DOHH2 (cell line): ENCODE data around the gene ISL2.

ENCODE experiments used
- H3F3A ChIP-seq: fragments of 200-600 bp; sonication (generic), shearing (Covaris generic); 2 replicates; pipeline ENCODE4 v1.6.0; 2016; ENCODE audit warnings: antibody characterized with exemption, mild to moderate bottlenecking; ENCODE audit not compliant: control insufficient read depth, insufficient read depth
- H3K27ac ChIP-seq: fragments of 200-600 bp; sonication (generic); 2 replicates; pipeline ENCODE4 v1.5.1; 2014; ENCODE audit warnings: low read depth, mild to moderate bottlenecking, low read length, moderate library complexity
- H3K27me3 ChIP-seq: fragments of 200-600 bp; sonication (generic); 2 replicates; pipeline ENCODE4 v1.6.1; 2014; ENCODE audit warnings: mild to moderate bottlenecking, low read length, mixed read lengths; ENCODE audit not compliant: control insufficient read depth
- H3K36me3 ChIP-seq: fragments of 200-600 bp; sonication (generic); 2 replicates; pipeline ENCODE4 v1.6.1; 2014; ENCODE audit warnings: mild to moderate bottlenecking, low read length, moderate library complexity, mixed read lengths; ENCODE audit not compliant: control insufficient read depth
- H3K4me1 ChIP-seq: fragments of 200-600 bp; sonication (generic); 2 replicates; pipeline ENCODE4 v1.6.1; 2014; ENCODE audit warnings: mild to moderate bottlenecking, low read length, mixed read lengths; ENCODE audit not compliant: control insufficient read depth
- H3K4me2 ChIP-seq: fragments of 200-600 bp; sonication (generic); 2 replicates; pipeline ENCODE4 v1.6.0; 2014; ENCODE audit warnings: mild to moderate bottlenecking, low read length, moderate library complexity
- H3K4me3 ChIP-seq: fragments of 200-600 bp; sonication (generic); 2 replicates; pipeline ENCODE4 v1.5.1; 2014; ENCODE audit warnings: mild to moderate bottlenecking, low read length, mixed read lengths
- H3K79me2 ChIP-seq: fragments of 200-600 bp; sonication (generic); 2 replicates; pipeline ENCODE4 v1.6.1; 2014; ENCODE audit warnings: mild to moderate bottlenecking, low read length, mixed read lengths; ENCODE audit not compliant: control insufficient read depth
- H3K9me2 ChIP-seq: fragments of 200-600 bp; sonication (generic); replicated peaks from 2 replicates; pipeline ENCODE4 v1.6.1; 2014; ENCODE audit warnings: mild to moderate bottlenecking, low read length, mixed read lengths; ENCODE audit not compliant: control insufficient read depth
- H3K9me3 ChIP-seq: fragments of 200-600 bp; sonication (generic); 2 replicates; pipeline ENCODE4 v1.6.1; 2014; ENCODE audit warnings: antibody characterized with exemption, low read length, mixed read lengths; ENCODE audit not compliant: control insufficient read depth, insufficient read depth
- H4K20me1 ChIP-seq: fragments of 200-600 bp; sonication (generic); 2 replicates; pipeline ENCODE4 v1.6.0; 2014; ENCODE audit warnings: low read depth, mild to moderate bottlenecking, antibody characterized with exemption, low read length, moderate library complexity; ENCODE audit not compliant: control insufficient read depth, insufficient read depth
- EZH2phosphoT487 ChIP-seq: fragments of 200-600 bp; sonication (generic); IDR thresholded peaks from 2 replicates; pipeline ENCODE4 v1.6.1; 2017; ENCODE audit warnings: borderline replicate concordance, mild to moderate bottlenecking, antibody characterized with exemption, low read length, moderate library complexity, mixed read lengths
- TF ChIP-seq, protein P1 (sequence below): fragments of 200-600 bp; sonication (generic); IDR thresholded peaks from one replicate; pipeline ENCODE4 v1.5.1; 2014; ENCODE audit warnings: antibody characterized with exemption, mild to moderate bottlenecking, low read depth, low read length; ENCODE audit not compliant: poor library complexity, severe bottlenecking

ISL2 gene

DNA sequence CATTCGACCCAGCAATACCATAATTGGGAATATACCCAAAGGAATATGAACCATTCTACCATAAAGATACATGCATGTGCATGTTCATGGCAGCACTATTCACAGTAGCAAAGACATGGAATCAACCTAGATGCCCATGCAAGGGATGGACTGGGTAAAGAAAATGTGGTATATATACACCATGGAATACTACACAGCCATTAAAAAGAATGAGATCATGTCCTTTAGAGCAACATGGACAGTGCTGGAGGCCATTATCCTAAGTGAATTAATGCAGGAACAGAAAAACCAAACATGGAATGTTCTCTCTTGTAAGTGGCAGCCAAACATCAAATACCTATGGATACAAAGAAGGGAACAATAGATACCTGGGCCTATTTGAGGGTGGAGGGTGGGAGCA lies 32.7 kb upstream of the ISL2 start:
- Histone ChIP-seq H4K20me1 (peaks cover 24% of the 10 kb centered on the region), H3K27ac (no peak overlapping the region), H3K9me2 (no peaks in the 10 kb centered on the region), H3K36me3 (peaks cover 15% of the 10 kb centered on the region), H3K27me3 (no peaks in the 10 kb centered on the region), H3K4me2 (no peak overlapping the region), H3K4me3 (no peak overlapping the region), H3F3A (no peaks in the 10 kb centered on the region), H3K4me1 (no peaks in the 10 kb centered on the region), H3K9me3 (no peaks in the 10 kb centered on the region), H3K79me2 (peaks cover 100% of the 10 kb centered on the region)
- TF ChIP-seq, protein P1, sequence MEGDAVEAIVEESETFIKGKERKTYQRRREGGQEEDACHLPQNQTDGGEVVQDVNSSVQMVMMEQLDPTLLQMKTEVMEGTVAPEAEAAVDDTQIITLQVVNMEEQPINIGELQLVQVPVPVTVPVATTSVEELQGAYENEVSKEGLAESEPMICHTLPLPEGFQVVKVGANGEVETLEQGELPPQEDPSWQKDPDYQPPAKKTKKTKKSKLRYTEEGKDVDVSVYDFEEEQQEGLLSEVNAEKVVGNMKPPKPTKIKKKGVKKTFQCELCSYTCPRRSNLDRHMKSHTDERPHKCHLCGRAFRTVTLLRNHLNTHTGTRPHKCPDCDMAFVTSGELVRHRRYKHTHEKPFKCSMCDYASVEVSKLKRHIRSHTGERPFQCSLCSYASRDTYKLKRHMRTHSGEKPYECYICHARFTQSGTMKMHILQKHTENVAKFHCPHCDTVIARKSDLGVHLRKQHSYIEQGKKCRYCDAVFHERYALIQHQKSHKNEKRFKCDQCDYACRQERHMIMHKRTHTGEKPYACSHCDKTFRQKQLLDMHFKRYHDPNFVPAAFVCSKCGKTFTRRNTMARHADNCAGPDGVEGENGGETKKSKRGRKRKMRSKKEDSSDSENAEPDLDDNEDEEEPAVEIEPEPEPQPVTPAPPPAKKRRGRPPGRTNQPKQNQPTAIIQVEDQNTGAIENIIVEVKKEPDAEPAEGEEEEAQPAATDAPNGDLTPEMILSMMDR = no peak
- no peak for TF ChIP-seq EZH2phosphoT487

DNA sequence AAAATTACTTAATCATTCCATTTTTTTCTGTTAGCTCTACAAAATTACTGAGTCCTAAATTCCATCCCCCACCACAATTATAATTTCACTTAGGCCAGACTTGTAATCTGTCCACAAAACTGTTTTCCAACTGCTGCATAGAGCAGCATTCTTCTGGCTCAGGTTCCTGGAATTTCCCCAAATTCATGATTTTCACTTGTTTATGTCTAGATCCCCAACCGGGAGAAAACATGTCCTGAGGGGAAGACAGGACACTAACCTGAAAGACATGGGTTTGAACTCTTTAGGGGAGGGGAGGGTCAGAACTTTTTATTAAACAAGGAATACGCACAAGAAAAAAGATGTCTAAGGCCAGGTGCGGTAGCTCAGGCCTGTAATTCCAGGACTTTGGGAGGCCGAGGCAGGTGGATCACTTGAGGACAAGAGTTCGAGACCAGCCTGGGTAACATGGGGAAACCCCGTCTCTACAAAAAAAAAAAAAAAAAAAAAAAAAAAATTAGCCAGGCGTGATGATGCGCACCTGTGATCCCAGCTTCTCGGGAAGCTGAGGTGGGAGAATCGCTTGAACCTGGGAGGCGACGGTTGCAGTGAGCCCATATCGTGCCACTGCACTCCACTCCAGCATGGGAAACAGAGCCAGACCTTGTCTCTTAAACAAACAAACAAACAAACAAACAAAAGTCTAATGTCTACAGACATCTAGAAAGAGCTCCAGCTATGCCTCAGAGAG lies 26.8 kb upstream of the ISL2 start:
- H3K4me3 ChIP-seq = peak overlapping the region; percentile 100
- peaks cover 21% of the 10 kb centered on the region for H3K36me3 ChIP-seq
- peaks cover 16% of the 10 kb centered on the region for H3K4me1 ChIP-seq
- no peak overlapping the region for H3K27ac ChIP-seq
- TF ChIP-seq EZH2phosphoT487 = no peak
- TF ChIP-seq, protein P1 = no peak
- no peaks in the 10 kb centered on the region for H3K9me3 ChIP-seq
- peak overlapping the region; percentile 100 for H3K4me2 ChIP-seq
- peaks cover 14% of the 10 kb centered on the region for H4K20me1 ChIP-seq
- H3F3A ChIP-seq = no peaks in the 10 kb centered on the region
- no peaks in the 10 kb centered on the region for H3K9me2 ChIP-seq
- no peaks in the 10 kb centered on the region for H3K27me3 ChIP-seq
- peaks cover 65% of the 10 kb centered on the region for H3K79me2 ChIP-seq

DNA sequence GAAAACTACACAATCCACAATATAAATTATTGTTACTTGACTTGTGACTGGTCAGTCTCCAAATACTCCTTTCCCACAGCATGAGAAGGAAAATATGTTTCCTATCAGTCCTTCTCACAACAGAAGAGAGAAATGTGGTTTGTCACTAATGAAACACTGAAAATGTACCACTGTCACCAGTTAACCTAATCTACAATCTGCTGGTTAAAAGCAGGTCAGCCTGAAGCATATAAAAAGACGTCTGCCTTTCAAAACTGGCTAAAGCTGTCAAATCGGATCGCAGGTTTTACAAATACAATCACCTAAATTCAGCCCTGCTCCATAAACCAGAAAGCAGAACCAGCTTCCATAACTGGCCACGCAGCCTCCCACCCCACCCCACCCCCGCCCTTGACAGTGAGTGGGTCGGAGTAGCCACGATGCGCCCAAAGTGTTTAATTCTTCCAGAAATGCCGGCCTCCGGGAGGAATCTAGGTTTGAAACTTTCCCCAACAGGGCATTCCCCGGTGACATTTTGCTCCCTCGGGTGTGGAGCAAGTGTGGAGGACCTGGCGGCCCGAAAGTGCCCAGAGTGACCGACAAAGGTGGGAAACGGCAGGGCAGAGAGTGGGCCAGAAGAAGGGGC lies 26.0 kb upstream of the ISL2 start:
- no peaks in the 10 kb centered on the region for H3K9me2 ChIP-seq

More for the DNA sequence above, 26.0 kb upstream of the ISL2 start:
- H3K4me2 ChIP-seq = peak overlapping the region; percentile 100
- H3K36me3 ChIP-seq = peaks cover 21% of the 10 kb centered on the region
- TF ChIP-seq EZH2phosphoT487 = no peak
- peaks cover 56% of the 10 kb centered on the region for H3K79me2 ChIP-seq
- H3K4me1 ChIP-seq = peaks cover 16% of the 10 kb centered on the region
- no peaks in the 10 kb centered on the region for H3K9me3 ChIP-seq
- no peaks in the 10 kb centered on the region for H3K27me3 ChIP-seq
- H4K20me1 ChIP-seq = peaks cover 14% of the 10 kb centered on the region
- peak overlapping the region; percentile 53 for H3K27ac ChIP-seq
- no peaks in the 10 kb centered on the region for H3F3A ChIP-seq
- peak overlapping the region; percentile 100 for H3K4me3 ChIP-seq
